ENCODE measurements around the gene POLR3F.
"Not testable (repeated sequence)": the region's sequence is repeated elsewhere in the genome, so short reads cannot be mapped to it uniquely, and the experiment has no call there.

Gene POLR3F

GRCh38 chr20:18466894-18467730 is at the start of gene POLR3F, which contains the start of gene DZANK1:
Gene POLR3F, plus strand, starts transcription at chr20:18467390. Its CDS starts 117 bp downstream, at chr20:18467507.
Gene DZANK1, minus strand, starts transcription at chr20:18467030. Its CDS starts 1,672 bp downstream, at chr20:18465358.
- DNase-seq (ENCODE audit: low read depth) = peak; percentile 93

- DNase-seq (ENCODE audit: low read depth) = no peak
Measured at GRCh38 chr20:18421608-18422007, 45.6 kb upstream of the POLR3F start.

GRCh38 chr20:18427214-18427613 is 40.0 kb upstream of the POLR3F start:
- no peak for DNase-seq (ENCODE audit: low read depth)

GRCh38 chr20:18428490-18429173 is 38.6 kb upstream of the POLR3F start:
- DNase-seq (ENCODE audit: low read depth) = peak; percentile 19

- DNase-seq (ENCODE audit: low read depth) = no peak
Measured at GRCh38 chr20:18430172-18430826, 36.9 kb upstream of the POLR3F start.

GRCh38 chr20:18431206-18431605 is 36.0 kb upstream of the POLR3F start:
- no peak for DNase-seq (ENCODE audit: low read depth)

- no peak for DNase-seq (ENCODE audit: low read depth)
Measured at GRCh38 chr20:18436847-18437246, 30.3 kb upstream of the POLR3F start.

GRCh38 chr20:18440403-18440802 is 26.8 kb upstream of the POLR3F start:
- no peak for DNase-seq (ENCODE audit: low read depth)

- DNase-seq (ENCODE audit: low read depth) = no peak
Measured at GRCh38 chr20:18443886-18444285, 23.3 kb upstream of the POLR3F start.

- no peak for DNase-seq (ENCODE audit: low read depth)
Measured at GRCh38 chr20:18456600-18456999, 10.6 kb upstream of the POLR3F start.

GRCh38 chr20:18465536-18466200 is 1.5 kb upstream of the POLR3F start:
- no peak for DNase-seq (ENCODE audit: low read depth)

GRCh38 chr20:18466574-18466893 is 656 bp upstream of the POLR3F start:
- DNase-seq (ENCODE audit: low read depth) = no peak

GRCh38 chr20:18477218-18477617 is 10.0 kb downstream of the POLR3F start:
- DNase-seq (ENCODE audit: low read depth) = no peak

- no peak for DNase-seq (ENCODE audit: low read depth)
Measured at GRCh38 chr20:18477821-18478220, 10.6 kb downstream of the POLR3F start.

- DNase-seq (ENCODE audit: low read depth) = no peak
Measured at GRCh38 chr20:18481596-18481995, 14.4 kb downstream of the POLR3F start.

- no peak for DNase-seq (ENCODE audit: low read depth)
Measured at GRCh38 chr20:18488301-18488700, 21.1 kb downstream of the POLR3F start.

GRCh38 chr20:18496042-18496441 is 28.9 kb downstream of the POLR3F start:
- DNase-seq (ENCODE audit: low read depth) = no peak

GRCh38 chr20:18496740-18497592 is 29.8 kb downstream of the POLR3F start, which contains the start of gene RBBP9:
Gene RBBP9, minus strand, starts transcription at chr20:18497225. Its CDS starts 58 bp downstream, at chr20:18497167.
- peak; percentile 68 for DNase-seq (ENCODE audit: low read depth)

GRCh38 chr20:18497603-18498002 is 30.4 kb downstream of the POLR3F start:
- DNase-seq (ENCODE audit: low read depth) = no peak

GRCh38 chr20:18501672-18502071 is 34.5 kb downstream of the POLR3F start:
- DNase-seq (ENCODE audit: low read depth) = not testable (repeated sequence)

- DNase-seq (ENCODE audit: low read depth) = no peak
Measured at GRCh38 chr20:18504479-18505060, 37.4 kb downstream of the POLR3F start.
